GM23338 (cell line): Measurements from ENCODE around the gene CHRNB4. TPM values are rescaled to one million over a fixed set of nuclear protein-coding genes. Genes with fewer than 3 reads are reported as not detected.

ENCODE experiments used
- ATAC-seq: fragments of 200-7000 bp; cut with Tn5 transposase; 3 replicates; pipeline ENCODE4 v1.9.1; 2020
- DNase-seq: peaks from one replicate; pipeline ENCODE4 v3.0.0-alpha.2; 2015; ENCODE audit warnings: low spot score
- H2AFZ ChIP-seq: fragments of 200-600 bp; sonication (generic); 2 replicates; pipeline ENCODE4 v1.8.0; 2016; ENCODE audit warnings: antibody characterized with exemption, mild to moderate bottlenecking, moderate library complexity
- H3F3A ChIP-seq: fragments of 200-600 bp; sonication (generic); replicated peaks from 2 replicates; pipeline ENCODE4 v1.8.0; 2017; ENCODE audit warnings: antibody characterized with exemption, mixed run types, low read depth
- H3K27ac ChIP-seq: fragments of 200-600 bp; sonication (generic); 2 replicates; pipeline ENCODE4 v1.6.1; 2016; ENCODE audit warnings: low read depth
- H3K27me3 ChIP-seq: fragments of 200-600 bp; sonication (generic); 2 replicates; pipeline ENCODE4 v1.8.0; 2016; ENCODE audit warnings: mild to moderate bottlenecking, mixed run types, moderate library complexity; ENCODE audit not compliant: insufficient read depth
- H3K36me3 ChIP-seq: fragments of 200-600 bp; sonication (generic); 2 replicates; pipeline ENCODE4 v1.8.0; 2016; ENCODE audit warnings: mild to moderate bottlenecking; ENCODE audit not compliant: insufficient read depth
- H3K4me1 ChIP-seq: fragments of 200-600 bp; sonication (generic); 2 replicates; pipeline ENCODE4 v1.8.0; 2016; ENCODE audit warnings: mild to moderate bottlenecking, moderate library complexity; ENCODE audit not compliant: insufficient read depth
- H3K4me2 ChIP-seq: fragments of 200-600 bp; sonication (generic); 2 replicates; pipeline ENCODE4 v1.7.1; 2017; ENCODE audit warnings: mixed run types
- H3K4me3 ChIP-seq: fragments of 200-600 bp; sonication (generic); 2 replicates; pipeline ENCODE4 v1.6.1; 2016; ENCODE audit warnings: mixed run types
- H3K79me2 ChIP-seq: fragments of 200-600 bp; sonication (generic); replicated peaks from 2 replicates; pipeline ENCODE4 v1.8.0; 2017; ENCODE audit warnings: mild to moderate bottlenecking; ENCODE audit not compliant: insufficient read depth
- H3K9me2 ChIP-seq: fragments of 200-600 bp; sonication (generic); 2 replicates; pipeline ENCODE4 v1.8.0; 2017; ENCODE audit not compliant: insufficient read depth
- H4K20me1 ChIP-seq: fragments of 200-600 bp; sonication (generic); replicated peaks from 2 replicates; pipeline ENCODE4 v1.8.0; 2017; ENCODE audit warnings: mild to moderate bottlenecking; ENCODE audit not compliant: insufficient read depth
- H3K27ac Mint-ChIP-seq: 2 replicates; pipeline ENCODE4 v1.8.0; 2020; ENCODE audit warnings: inconsistent platforms, mild to moderate bottlenecking, moderate library complexity, mixed read lengths
- H3K27me3 Mint-ChIP-seq: 3 replicates; pipeline ENCODE4 v1.8.0; 2022; ENCODE audit warnings: low read depth, mild to moderate bottlenecking, moderate library complexity, mixed read lengths, inconsistent platforms; ENCODE audit not compliant: insufficient read depth, poor library complexity
- H3K36me3 Mint-ChIP-seq: 3 replicates; pipeline ENCODE4 v1.8.0; 2021; ENCODE audit warnings: low read depth, mild to moderate bottlenecking, inconsistent platforms, moderate library complexity, mixed read lengths
- H3K4me1 Mint-ChIP-seq: 3 replicates; pipeline ENCODE4 v1.8.0; 2020; ENCODE audit warnings: mild to moderate bottlenecking, inconsistent platforms, mixed read lengths
- H3K4me3 Mint-ChIP-seq: 3 replicates; pipeline ENCODE4 v1.8.0; 2021; ENCODE audit warnings: moderate library complexity, mild to moderate bottlenecking, inconsistent platforms, mixed read lengths
- H3K9me3 Mint-ChIP-seq: 3 replicates; pipeline ENCODE4 v1.8.0; 2020; ENCODE audit warnings: moderate library complexity, mild to moderate bottlenecking, inconsistent platforms, mixed read lengths
- CREB1 ChIP-seq: fragments of 250-450 bp; sonication (Bioruptor Pico); IDR thresholded peaks from 2 replicates; pipeline ENCODE4 v1.5.0; 2020; ENCODE audit warnings: low read depth, mild to moderate bottlenecking, moderate library complexity
- EZH2phosphoT487 ChIP-seq: fragments of 200-600 bp; sonication (generic); IDR thresholded peaks from one replicate; pipeline ENCODE4 v1.8.1; 2018; ENCODE audit warnings: antibody characterized with exemption; ENCODE audit not compliant: unreplicated experiment
- JUNB ChIP-seq: IDR thresholded peaks from one replicate; pipeline ENCODE4 v1.6.1; 2016; ENCODE audit warnings: antibody characterized with exemption; ENCODE audit not compliant: unreplicated experiment
- NANOG ChIP-seq: IDR thresholded peaks from 2 replicates; pipeline ENCODE4 v1.6.1; 2016; ENCODE audit warnings: antibody characterized with exemption, borderline replicate concordance
- POLR2AphosphoS5 ChIP-seq: IDR thresholded peaks from 2 replicates; pipeline ENCODE4 v1.6.1; 2016; ENCODE audit warnings: antibody characterized with exemption, low read depth
- REST ChIP-seq: IDR thresholded peaks from one replicate; pipeline ENCODE4 v1.6.1; 2018; ENCODE audit warnings: antibody characterized with exemption; ENCODE audit not compliant: unreplicated experiment
- ZNF114 ChIP-seq: fragments of 250-450 bp; sonication (Bioruptor Pico); IDR thresholded peaks from 2 replicates; pipeline ENCODE4 v1.5.0; 2020; ENCODE audit warnings: mild to moderate bottlenecking, moderate library complexity
- ZNF462 ChIP-seq: fragments of 250-450 bp; sonication (Bioruptor Pico); IDR thresholded peaks from 2 replicates; pipeline ENCODE4 v1.5.0; 2020; ENCODE audit warnings: mild to moderate bottlenecking, moderate library complexity
- polyA plus RNA-seq: library from polyadenylated mRNA; unstranded; fragments of >200 nt; fragmentation: Nextera tagmentation; extraction: Ambion mirVana; gene quantifications from 2 replicates; pipeline ENCODE4 v1.2.1, GENCODE V29; 2016
- total RNA-seq: library from RNA; depleted of rRNA; stranded (reverse); fragments of >200 nt; shearing (Covaris generic); gene quantifications from 2 replicates; pipeline ENCODE4 v1.2.3, GENCODE V29; 2014
- TF ChIP-seq, protein P1 (sequence below), 2 experiments: fragments of 200-600 bp in 1 of 2; sonication (generic) in 1 of 2; conservative IDR thresholded peaks; 2 replicates each; pipeline versions ENCODE4 v1.5.1 to v1.6.1; 2016 to 2017; ENCODE audit warnings: antibody characterized with exemption in 2 of 2, low read depth in 2 of 2, mild to moderate bottlenecking in 2 of 2, moderate library complexity in 1 of 2
- TF ChIP-seq, protein P2 (sequence below): IDR thresholded peaks from 2 replicates; pipeline ENCODE4 v1.6.1; 2016; ENCODE audit warnings: antibody characterized with exemption

CHRNB4 gene
- total and polyA plus RNA-seq, 2 experiments from 2014 or later, result 1.4 to 1.6 TPM

GRCh38 chr15:78651930-78652615 lies 11.1 kb upstream of the CHRNB4 start:
- no peak overlapping the region for H3K4me3 Mint-ChIP-seq

More at GRCh38 chr15:78651930-78652615, 11.1 kb upstream of the CHRNB4 start:
- H2AFZ ChIP-seq, result no peak overlapping the region
- no peaks in the 10 kb centered on the region for H3K4me1 ChIP-seq
- no peak overlapping the region for H3K27ac Mint-ChIP-seq
- H3K79me2 ChIP-seq, result no peaks in the 10 kb centered on the region
- no peaks in the 10 kb centered on the region for H3K9me3 Mint-ChIP-seq
- no peaks in the 10 kb centered on the region for H4K20me1 ChIP-seq
- TF ChIP-seq NANOG (no peak), JUNB (no peak), EZH2phosphoT487 (no peak), ZNF114 (CRISPR knock-in tag) (no peak), ZNF462 (CRISPR knock-in tag) (no peak), CREB1 (CRISPR knock-in tag) (no peak), POLR2AphosphoS5 (no peak), REST (no peak)
- TF ChIP-seq, protein P1, sequence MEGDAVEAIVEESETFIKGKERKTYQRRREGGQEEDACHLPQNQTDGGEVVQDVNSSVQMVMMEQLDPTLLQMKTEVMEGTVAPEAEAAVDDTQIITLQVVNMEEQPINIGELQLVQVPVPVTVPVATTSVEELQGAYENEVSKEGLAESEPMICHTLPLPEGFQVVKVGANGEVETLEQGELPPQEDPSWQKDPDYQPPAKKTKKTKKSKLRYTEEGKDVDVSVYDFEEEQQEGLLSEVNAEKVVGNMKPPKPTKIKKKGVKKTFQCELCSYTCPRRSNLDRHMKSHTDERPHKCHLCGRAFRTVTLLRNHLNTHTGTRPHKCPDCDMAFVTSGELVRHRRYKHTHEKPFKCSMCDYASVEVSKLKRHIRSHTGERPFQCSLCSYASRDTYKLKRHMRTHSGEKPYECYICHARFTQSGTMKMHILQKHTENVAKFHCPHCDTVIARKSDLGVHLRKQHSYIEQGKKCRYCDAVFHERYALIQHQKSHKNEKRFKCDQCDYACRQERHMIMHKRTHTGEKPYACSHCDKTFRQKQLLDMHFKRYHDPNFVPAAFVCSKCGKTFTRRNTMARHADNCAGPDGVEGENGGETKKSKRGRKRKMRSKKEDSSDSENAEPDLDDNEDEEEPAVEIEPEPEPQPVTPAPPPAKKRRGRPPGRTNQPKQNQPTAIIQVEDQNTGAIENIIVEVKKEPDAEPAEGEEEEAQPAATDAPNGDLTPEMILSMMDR (conservative IDR thresholded peaks at IDR 0.05; ENCODE audit: low read depth in 2 of 2), result no peak
- TF ChIP-seq, protein P2, sequence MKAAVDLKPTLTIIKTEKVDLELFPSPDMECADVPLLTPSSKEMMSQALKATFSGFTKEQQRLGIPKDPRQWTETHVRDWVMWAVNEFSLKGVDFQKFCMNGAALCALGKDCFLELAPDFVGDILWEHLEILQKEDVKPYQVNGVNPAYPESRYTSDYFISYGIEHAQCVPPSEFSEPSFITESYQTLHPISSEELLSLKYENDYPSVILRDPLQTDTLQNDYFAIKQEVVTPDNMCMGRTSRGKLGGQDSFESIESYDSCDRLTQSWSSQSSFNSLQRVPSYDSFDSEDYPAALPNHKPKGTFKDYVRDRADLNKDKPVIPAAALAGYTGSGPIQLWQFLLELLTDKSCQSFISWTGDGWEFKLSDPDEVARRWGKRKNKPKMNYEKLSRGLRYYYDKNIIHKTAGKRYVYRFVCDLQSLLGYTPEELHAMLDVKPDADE, result no peak
- DNase-seq (no peak), ATAC-seq (no peak)
- H3K36me3 ChIP-seq, result no peaks in the 10 kb centered on the region
- no peak overlapping the region for H3K4me2 ChIP-seq
- no peaks in the 10 kb centered on the region; the same call in 2 of the 3 replicates for H3K4me1 Mint-ChIP-seq
- no peaks in the 10 kb centered on the region for H3K36me3 Mint-ChIP-seq
- H3K27me3 ChIP-seq, result no peaks in the 10 kb centered on the region
- no peaks in the 10 kb centered on the region for H3F3A ChIP-seq
- H3K27ac ChIP-seq, result no peak overlapping the region
- H3K27me3 Mint-ChIP-seq, result peaks cover 12% of the 10 kb centered on the region
- H3K9me2 ChIP-seq, result no peaks in the 10 kb centered on the region
- H3K4me3 ChIP-seq, result no peak overlapping the region
